Suppressor macrophage treated with lipopolysaccharide for 1 hour (primary cell): ENCODE measurements around the gene TJAP1.
A peak's percentile ranks its signal among the peaks of the same experiment; 100 is the strongest.

Source experiments
- DNase-seq, 3 donors: peaks; one replicate each; pipeline ENCODE4 v3.0.0-alpha.2; 2020 to 2022

Gene TJAP1

GRCh38 chr6:43541774-43542471, 64.6 kb downstream of the TJAP1 start:
- DNase-seq = no peak

- no peak for DNase-seq
Measured at GRCh38 chr6:43544461-43544860, 67.1 kb downstream of the TJAP1 start.

GRCh38 chr6:43547222-43547621, 69.9 kb downstream of the TJAP1 start:
- peak; percentile 6 to 45 (median 42) for DNase-seq
